BJ (cell line): Measurements from ENCODE around the gene TBC1D10A. TPM values are rescaled to one million over a fixed set of nuclear protein-coding genes. Genes with fewer than 3 reads are reported as not detected.

Experiments
- CTCF ChIA-PET: fragments of 350-600 bp; formaldehyde crosslinking; extraction: SDS; loops from one replicate; lab custom pipeline; 2021; ENCODE audit warnings: antibody characterized with exemption, inconsistent platforms; lab: Yijun Ruan, JAX
- POLR2A ChIA-PET: fragments of 300-600 bp; sonication (Branson Sonifier 250); formaldehyde crosslinking; extraction: SDS; loops from one replicate; lab custom pipeline; 2021; ENCODE audit warnings: antibody characterized with exemption; lab: Charles Lee
- DNase-seq: peaks from one replicate; pipeline ENCODE4 v3.0.0-alpha.2; 2011; ENCODE audit warnings: low read depth
- H3K27me3 ChIP-seq: 2 replicates; pipeline ENCODE4 v1.6.0; 2011; ENCODE audit warnings: low read length; ENCODE audit not compliant: control insufficient read depth, insufficient read depth
- H3K36me3 ChIP-seq: 2 replicates; pipeline ENCODE4 v1.5.1; 2011; ENCODE audit warnings: low read length; ENCODE audit not compliant: control insufficient read depth, insufficient read depth
- H3K4me3 ChIP-seq: 2 replicates; pipeline ENCODE4 v1.5.1; 2011; ENCODE audit warnings: low read depth, mild to moderate bottlenecking, control low read depth, low read length
- CTCF ChIP-seq: IDR thresholded peaks from 2 replicates; pipeline ENCODE4 v1.5.1; 2011; ENCODE audit warnings: low read depth, mild to moderate bottlenecking, control low read depth, inconsistent platforms, low read length, moderate library complexity; ENCODE audit not compliant: insufficient read depth
- polyA plus RNA-seq: library from polyadenylated mRNA; depleted of rRNA; stranded (reverse); fragments of >200 nt; gene quantifications from 2 replicates; pipeline ENCODE4 v1.2.3, GENCODE V29; 2011

TBC1D10A gene
- polyA plus RNA-seq, 1 experiment = 22.1 TPM

GRCh38 chr22:30246814-30247376 is 79.8 kb downstream of the TBC1D10A start:
- Histone ChIP-seq H3K36me3 (peaks cover 7% of the 10 kb centered on the region), H3K27me3 (no peaks in the 10 kb centered on the region), H3K4me3 (peak overlapping the region; percentile 65)
- ChIA-PET POLR2A (interaction anchor here (1.5 kb wide), 1 partner anchor 11 kb away, joined by 3 read pairs; no protein-coding TSS in a partner anchor), CTCF (interaction anchor here (2.4 kb wide), 1 partner anchor 9 kb away, joined by 7 read pairs; no protein-coding TSS in a partner anchor)
- no peak for TF ChIP-seq CTCF
- DNase-seq = no peak

- H3K36me3 ChIP-seq = peaks cover 9% of the 10 kb centered on the region
- no peaks in the 10 kb centered on the region for H3K27me3 ChIP-seq
- no peak for TF ChIP-seq CTCF
- H3K4me3 ChIP-seq = peak within 1 kb of the TSS; percentile 65
- CTCF ChIA-PET = interaction anchor here (1.1 to 2.4 kb wide), 3 partner anchors 9 to 138 kb away, joined by 3 to 7 read pairs (median 4); no protein-coding TSS in a partner anchor
- no peak for DNase-seq
- POLR2A ChIA-PET = interaction anchor here (1.5 kb wide), 1 partner anchor 11 kb away, joined by 3 read pairs; no protein-coding TSS in a partner anchor
Measured at GRCh38 chr22:30245985-30246813, 80.5 kb downstream of the TBC1D10A start, which contains the start of gene LIF. Gene LIF (minus strand): TSS chr22:30246759. CDS start chr22:30246695, 64 bp downstream.

GRCh38 chr22:30245181-30245984 is 81.4 kb downstream of the TBC1D10A start:
- ChIA-PET CTCF (interaction anchor here (1.1 to 2.4 kb wide), 3 partner anchors 10 to 138 kb away, joined by 3 to 7 read pairs (median 4); no protein-coding TSS in a partner anchor), POLR2A (interaction anchor here (1.5 kb wide), 1 partner anchor 10 kb away, joined by 3 read pairs; no protein-coding TSS in a partner anchor)
- Histone ChIP-seq H3K36me3 (peaks cover 9% of the 10 kb centered on the region), H3K27me3 (no peaks in the 10 kb centered on the region), H3K4me3 (peak overlapping the region; percentile 65)
- DNase-seq = no peak
- TF ChIP-seq CTCF = no peak

- CTCF ChIA-PET = interaction anchor here (0.9 to 2.4 kb wide), 3 partner anchors 11 to 143 kb away, joined by 3 to 7 read pairs (median 3); no protein-coding TSS in a partner anchor
- no peak overlapping the region for H3K4me3 ChIP-seq
- POLR2A ChIA-PET = no interaction called here
Measured at GRCh38 chr22:30244641-30245040, 82.1 kb downstream of the TBC1D10A start.

More at GRCh38 chr22:30244641-30245040, 82.1 kb downstream of the TBC1D10A start:
- no peaks in the 10 kb centered on the region for H3K27me3 ChIP-seq
- DNase-seq = no peak
- TF ChIP-seq CTCF = no peak
- H3K36me3 ChIP-seq = peaks cover 9% of the 10 kb centered on the region
